NCI-H146 (cell line): ENCODE data around the gene PLD3.
A peak's percentile ranks its signal among the peaks of the same experiment; 100 is the strongest.

Experiments used
- DNase-seq: peaks from one replicate; lab custom pipeline; 2025; lab: John Stamatoyannopoulos, UW

PLD3 gene

GRCh38 chr19:40413291-40413845 is 64.9 kb downstream of the PLD3 start, which contains the start of gene PRX:
TSS of gene PRX (minus strand) at chr19:40413378. CDS start at chr19:40407932, 5,446 bp downstream.
- DNase-seq = no peak

GRCh38 chr19:40414542-40415535 is 66.3 kb downstream of the PLD3 start:
- no peak for DNase-seq

GRCh38 chr19:40415768-40416167 is 67.3 kb downstream of the PLD3 start:
- DNase-seq = no peak

- DNase-seq = no peak
These were observed 68.6 kb downstream of the PLD3 start for GRCh38 chr19:40416918-40417642.

- DNase-seq = no peak
These were observed 69.1 kb downstream of the PLD3 start for GRCh38 chr19:40417643-40417981.

- no peak for DNase-seq
These were observed 69.5 kb downstream of the PLD3 start for GRCh38 chr19:40418040-40418439.

DNA sequence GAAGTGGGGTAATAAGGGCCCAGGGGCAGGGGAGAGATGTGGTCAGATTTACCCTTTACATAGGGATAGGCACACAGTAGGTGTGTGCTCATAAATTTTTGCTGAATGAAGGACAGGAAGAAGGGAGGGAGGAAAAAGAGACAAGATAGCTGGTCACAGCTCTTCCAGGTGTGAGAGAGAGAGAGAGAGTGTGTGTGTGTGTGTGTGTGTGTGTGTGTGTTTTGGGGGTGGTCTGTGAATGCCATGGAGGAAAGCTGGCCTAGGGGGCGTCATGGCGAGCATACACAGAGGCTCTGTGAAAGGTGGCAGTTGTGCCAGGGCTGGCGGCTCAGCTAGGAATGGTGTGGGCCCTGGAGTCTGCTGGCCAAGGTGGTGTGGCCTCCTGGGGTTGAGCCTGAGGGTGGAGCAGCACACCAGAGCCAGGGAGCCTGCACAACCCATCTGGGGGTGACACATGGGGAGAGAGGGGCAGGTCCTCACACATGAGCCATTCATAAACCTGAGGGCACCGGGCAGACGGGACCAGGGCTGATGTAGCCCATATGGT is 70.6 kb downstream of the PLD3 start:
- no peak for DNase-seq

DNA sequence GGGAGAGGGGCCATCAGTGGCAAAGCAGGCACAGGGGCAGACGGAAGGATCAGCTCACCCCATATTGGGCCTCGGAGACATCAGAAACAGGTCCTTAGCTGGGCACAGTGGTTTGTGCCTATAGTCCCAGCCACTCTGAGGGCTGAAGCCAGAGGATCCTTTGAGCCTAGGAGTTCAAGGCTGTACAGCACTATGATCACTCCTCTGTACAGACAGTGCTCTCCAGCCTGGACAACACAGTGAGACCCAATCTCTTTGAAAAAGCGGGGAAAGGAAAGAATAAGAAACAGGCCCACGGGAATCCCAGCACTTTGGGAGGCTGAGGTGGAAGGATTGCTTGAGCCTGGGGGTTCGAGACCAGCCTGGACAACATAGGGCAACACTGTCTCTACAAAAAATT is 71.3 kb downstream of the PLD3 start:
- DNase-seq = no peak

DNA sequence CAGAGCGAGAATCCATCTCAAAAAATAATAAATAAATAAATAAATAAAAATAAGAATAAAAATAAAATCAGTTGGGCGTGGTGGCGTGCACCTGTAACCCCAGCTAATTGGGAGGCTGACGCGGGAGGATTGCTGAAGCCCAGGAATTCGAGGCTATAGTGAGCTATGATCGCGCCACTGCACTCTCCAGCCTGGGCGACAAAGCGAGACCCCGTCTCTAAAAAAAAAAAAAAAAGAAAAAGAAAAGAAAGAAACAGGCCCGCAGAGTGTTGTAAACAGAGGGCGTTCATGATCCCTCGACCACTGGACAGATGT is 71.9 kb downstream of the PLD3 start:
- DNase-seq = no peak

GRCh38 chr19:40420766-40421765 is 72.6 kb downstream of the PLD3 start:
- peak; percentile 69 for DNase-seq

- DNase-seq = no peak
These were observed 73.7 kb downstream of the PLD3 start for GRCh38 chr19:40421993-40422747.

GRCh38 chr19:40422748-40423566 is 74.5 kb downstream of the PLD3 start:
- DNase-seq = no peak

DNA sequence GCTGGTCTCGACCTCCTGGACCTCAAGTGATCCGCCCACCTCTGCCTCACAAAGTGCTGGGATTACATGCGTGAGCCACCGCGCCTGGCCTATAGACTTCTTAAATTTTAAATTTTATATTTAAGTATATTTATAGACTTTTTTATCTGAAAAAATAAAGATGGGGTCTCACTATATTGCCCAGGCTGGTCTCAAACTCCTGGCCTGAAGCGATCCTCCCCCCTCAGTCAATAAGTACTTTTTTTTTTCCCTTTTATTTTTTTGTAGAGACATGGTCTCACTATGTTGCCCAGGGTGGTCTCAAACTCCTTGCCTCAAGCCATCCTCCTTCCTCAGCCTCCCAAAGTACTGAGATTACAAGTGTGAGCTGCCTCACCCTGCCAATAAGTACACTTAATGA is 75.4 kb downstream of the PLD3 start:
- DNase-seq = no peak

DNA sequence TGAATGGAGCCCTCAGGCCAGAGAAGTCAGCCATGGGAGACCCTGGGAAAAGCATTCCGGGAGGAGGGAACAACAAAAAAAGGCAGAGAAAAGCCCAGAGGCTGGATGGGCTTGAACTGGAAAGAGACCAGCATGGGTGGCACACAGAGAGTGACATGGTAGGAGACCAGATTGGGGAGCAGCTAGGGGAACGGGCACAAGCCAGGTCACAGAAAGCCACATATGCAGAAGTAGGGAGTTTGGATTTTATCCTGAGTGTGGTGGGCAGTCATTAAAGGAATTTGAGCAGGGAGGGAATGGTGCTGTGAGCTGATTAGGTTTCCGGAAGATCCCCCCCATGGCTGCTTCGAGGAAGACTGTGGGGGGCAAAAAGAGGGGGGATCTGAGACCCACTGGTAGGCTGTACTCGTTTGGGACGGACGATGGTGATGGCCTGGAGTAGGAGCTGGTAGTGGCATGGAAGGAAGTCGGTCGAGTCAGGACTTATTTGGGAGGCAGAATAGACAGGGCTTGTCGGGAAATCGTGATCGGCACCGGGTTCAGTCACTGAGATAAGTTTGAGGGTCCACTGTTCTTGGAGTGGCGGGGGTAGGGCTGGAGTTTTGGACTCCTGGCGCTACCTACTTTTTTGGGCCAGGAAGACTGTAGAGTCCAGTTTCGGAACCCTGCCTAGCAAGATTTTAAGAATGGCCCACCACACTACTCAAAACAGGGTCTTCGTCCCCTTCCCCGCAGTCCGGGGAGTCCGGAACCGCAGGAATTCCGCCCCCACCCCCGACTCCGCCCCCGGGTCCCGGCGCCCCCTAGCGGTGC is 76.3 kb downstream of the PLD3 start:
- no peak for DNase-seq

DNA sequence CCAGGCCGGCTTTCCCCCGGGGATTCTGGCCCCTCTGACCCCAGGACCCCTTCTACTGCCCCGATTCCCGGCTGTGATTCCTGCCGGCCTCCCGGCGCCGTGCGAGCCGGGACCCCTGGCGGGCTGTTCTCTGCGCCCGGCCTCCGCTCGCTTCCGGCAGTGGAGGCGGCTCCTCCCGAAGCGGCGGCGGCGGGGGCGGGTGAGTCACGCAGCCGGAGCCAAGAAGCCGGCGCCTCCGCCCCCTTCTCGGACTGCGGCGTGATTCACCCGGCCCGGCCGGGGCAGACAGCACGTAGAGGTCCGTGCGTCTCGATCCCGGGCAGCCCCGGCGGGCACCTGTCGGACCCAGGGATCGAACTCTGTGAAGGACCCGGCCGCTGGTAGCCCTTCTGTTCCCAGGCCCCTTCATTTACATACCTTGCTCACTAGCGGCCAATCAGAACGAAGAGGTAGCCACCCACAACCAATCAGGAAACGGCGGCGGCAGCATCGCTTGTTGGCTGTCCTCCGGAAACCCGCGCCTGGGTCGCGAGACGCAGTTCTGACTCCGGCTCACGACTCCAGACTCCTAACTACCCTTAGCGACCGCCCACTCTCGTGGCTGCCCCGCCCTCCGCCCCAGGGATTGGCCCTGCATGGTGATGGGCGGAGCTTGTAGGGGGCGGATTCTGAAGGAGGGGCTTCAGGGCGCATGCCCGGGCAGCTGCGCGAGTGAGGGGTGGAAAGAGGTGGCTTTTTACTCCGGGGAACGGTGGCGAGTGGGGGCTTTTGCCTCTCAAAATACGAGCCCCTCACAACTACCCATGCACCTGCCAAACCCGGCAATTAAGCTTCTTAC is 77.2 kb downstream of the PLD3 start, which contains the start of gene SERTAD1:
TSS of gene SERTAD1 (minus strand) at position 543 of the 838 bp plus-strand sequence. CDS start 2,446 bp downstream, outside the sequence.
- peak; percentile 98 for DNase-seq
